Keratinocyte (primary cell): ENCODE data around the gene GNPDA2.

Experiments
- CTCF ChIP-seq, 3 experiments: IDR thresholded peaks in 1 of 3; conservative IDR thresholded peaks in 1 of 3; optimal IDR thresholded peaks in 1 of 3; 2 replicates in 2 of 3; 3 replicates in 1 of 3; pipeline versions ENCODE3 to v1.5.1; 2011; ENCODE audit warnings: low read length in 3 of 3, mild to moderate bottlenecking in 3 of 3, moderate library complexity in 2 of 3, control low read depth in 1 of 3, inconsistent platforms in 1 of 3; ENCODE audit not compliant: insufficient read depth in 2 of 3; ENCODE audit errors: extremely low read depth in 1 of 3
- EZH2 ChIP-seq: IDR thresholded peaks from one replicate; pipeline ENCODE4 v1.6.1; 2012; ENCODE audit warnings: inconsistent platforms, mild to moderate bottlenecking, low read length, moderate library complexity

- TF ChIP-seq CTCF (optimal IDR thresholded peaks at IDR 0.05 in 1 of 3, IDR thresholded peaks at IDR 0.05 in 1 of 3, conservative IDR thresholded peaks at IDR 0.05 in 1 of 3; ENCODE audit: extremely low read depth in 1 of 3, insufficient read depth in 2 of 3, low read length in 3 of 3): no peak
- TF ChIP-seq EZH2: no peak
These were observed 48.0 kb downstream of the GNPDA2 start, which contains the start of gene GUF1 for GRCh38 chr4:44678094-44679041.
